Testis (tissue), 3 donors: ENCODE data around the gene KCNV2. TPM values are rescaled to one million over a fixed set of nuclear protein-coding genes. Genes with fewer than 3 reads are reported as not detected.

ENCODE experiments used
- DNase-seq: peaks from one replicate; pipeline ENCODE4 v3.0.0-alpha.2; 2019
- H3K27ac ChIP-seq, 2 donors: fragments of 200-600 bp; sonication (generic); one replicate each; pipeline ENCODE4 v1.5.1; 2019
- H3K27me3 ChIP-seq: fragments of 200-600 bp; sonication (generic); one replicate; pipeline ENCODE4 v1.5.1; 2019
- H3K36me3 ChIP-seq: fragments of 200-600 bp; sonication (generic); one replicate; pipeline ENCODE4 v1.5.1; 2017; ENCODE audit warnings: low read depth; ENCODE audit errors: missing control alignments
- H3K4me1 ChIP-seq: fragments of 200-600 bp; sonication (generic); one replicate; pipeline ENCODE4 v1.5.1; 2019
- H3K4me3 ChIP-seq, 2 donors: fragments of 200-600 bp; sonication (generic); one replicate each; pipeline ENCODE4 v1.5.1; 2017 to 2019
- H3K9me3 ChIP-seq: fragments of 200-600 bp; sonication (generic); one replicate; pipeline ENCODE4 v1.5.1; 2017
- CTCF ChIP-seq, 3 experiments: fragments of 450-650 bp in 2 of 3; fragments of 200-600 bp in 1 of 3; sonication (generic) in 1 of 3; IDR thresholded peaks; one replicate each; pipeline ENCODE4 v1.5.1; 2016 to 2019; ENCODE audit warnings: antibody characterized with exemption in 3 of 3, mild to moderate bottlenecking in 2 of 3, moderate library complexity in 1 of 3
- POLR2A ChIP-seq: fragments of 450-650 bp; IDR thresholded peaks from one replicate; pipeline ENCODE4 v1.6.1; 2017; ENCODE audit warnings: antibody characterized with exemption, mild to moderate bottlenecking, moderate library complexity
- WGBS, 2 donors: methylation state at CpG; one replicate each; pipeline ENCODE4 v1.1.5; 2018; 5-methylcytosine and 5-hydroxymethylcytosine counted together
- intact Hi-C: fragments of 100-400 bp; cut with DNase I; formaldehyde crosslinking; loops from one replicate; pipeline ENCODE4 v1.15.1; 2023; ENCODE audit warnings: low total_unique reads
- polyA plus RNA-seq: library from polyadenylated mRNA; stranded (reverse); fragments of 350-450 nt; fragmentation: Illumina TruSeq; extraction: RNeasy Lipid Tissue Mini Kit (QIAGEN cat#74804); gene quantifications from one replicate; pipeline ENCODE4 v1.2.3, GENCODE V29; 2014; ENCODE audit warnings: low read depth, low replicate concordance; ENCODE audit not compliant: insufficient read depth
- total RNA-seq, 2 donors: library from RNA; depleted of rRNA; stranded (reverse); fragments of >200 nt; gene quantifications; one replicate each; pipeline ENCODE4 v1.2.3, GENCODE V29; 2016

Gene KCNV2
- total and polyA plus RNA-seq, 3 donors from 2014 or later: 4.3 to 8.4 (median 4.7) TPM

DNA sequence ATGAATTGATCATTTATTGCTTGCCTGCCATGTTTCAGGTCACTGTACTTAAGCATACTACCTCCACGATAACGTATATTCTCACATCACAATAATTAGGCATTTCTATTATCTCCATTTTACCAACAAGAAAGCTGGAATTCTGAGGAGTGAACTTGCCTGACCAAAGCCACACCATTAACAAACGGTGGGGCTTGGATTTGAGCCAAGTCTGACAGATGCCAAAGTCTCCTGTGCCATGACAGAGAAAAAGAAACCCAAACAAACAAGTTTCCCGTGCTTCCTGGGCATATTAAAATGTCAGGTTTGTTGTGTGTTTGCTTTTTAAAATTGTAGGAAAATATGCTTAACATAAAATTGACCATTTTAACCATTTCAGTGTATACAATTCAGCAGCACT lies 40.8 kb upstream of the KCNV2 start:
- 77 to 78% methylated on average over 4 of the region's 4 CpGs for WGBS, 2 donors
- no peak for DNase-seq

GRCh38 chr9:2677915-2678889 lies 39.1 kb upstream of the KCNV2 start:
- no peak for DNase-seq

More for the DNA sequence above, 40.8 kb upstream of the KCNV2 start:
- Histone ChIP-seq H3K9me3 (no peaks in the 10 kb centered on the region), H3K4me3 (no peak overlapping the region), H3K36me3 (no peaks in the 10 kb centered on the region), H3K27ac (no peak overlapping the region), H3K4me1 (no peaks in the 10 kb centered on the region), H3K27me3 (no peaks in the 10 kb centered on the region)
- intact Hi-C loops: no loop called here
- no peak for TF ChIP-seq POLR2A
- no peak for TF ChIP-seq CTCF (IDR thresholded peaks at IDR 0.05)

GRCh38 chr9:2679011-2679410 lies 38.3 kb upstream of the KCNV2 start:
- H3K27me3 ChIP-seq: no peaks in the 10 kb centered on the region
- no peak overlapping the region for H3K4me3 ChIP-seq
- intact Hi-C loops: no loop called here
- 97 to 98% methylated on average over 2 of the region's 2 CpGs for WGBS, 2 donors
- no peaks in the 10 kb centered on the region for H3K36me3 ChIP-seq
- H3K9me3 ChIP-seq: no peaks in the 10 kb centered on the region
- TF ChIP-seq CTCF (IDR thresholded peaks at IDR 0.05): no peak
- TF ChIP-seq POLR2A: no peak
- DNase-seq: no peak
- no peak overlapping the region for H3K27ac ChIP-seq
- no peaks in the 10 kb centered on the region for H3K4me1 ChIP-seq

More at GRCh38 chr9:2677915-2678889, 39.1 kb upstream of the KCNV2 start:
- no peaks in the 10 kb centered on the region for H3K9me3 ChIP-seq
- H3K27me3 ChIP-seq: no peaks in the 10 kb centered on the region
- TF ChIP-seq POLR2A: no peak
- TF ChIP-seq CTCF (IDR thresholded peaks at IDR 0.05): no peak
- H3K4me3 ChIP-seq: no peak overlapping the region
- 65 to 72% methylated on average over 5 of the region's 5 CpGs for WGBS, 2 donors
- H3K27ac ChIP-seq: no peak overlapping the region
- intact Hi-C loops: no loop called here
- no peaks in the 10 kb centered on the region for H3K4me1 ChIP-seq
- H3K36me3 ChIP-seq: no peaks in the 10 kb centered on the region

- intact Hi-C loops: no loop called here
- no peaks in the 10 kb centered on the region for H3K4me1 ChIP-seq
Measured at GRCh38 chr9:2681981-2682380, 35.3 kb upstream of the KCNV2 start.

More at GRCh38 chr9:2681981-2682380, 35.3 kb upstream of the KCNV2 start:
- Histone ChIP-seq H3K27ac (no peak overlapping the region), H3K4me3 (no peak overlapping the region), H3K36me3 (no peaks in the 10 kb centered on the region), H3K9me3 (no peaks in the 10 kb centered on the region), H3K27me3 (no peaks in the 10 kb centered on the region)
- WGBS, 2 donors: 71 to 76% methylated on average over 1 of the region's 1 CpG
- TF ChIP-seq POLR2A: no peak
- no peak for TF ChIP-seq CTCF (IDR thresholded peaks at IDR 0.05)
- no peak for DNase-seq
